ENCODE data around the gene SLC22A23. TPM values are rescaled to one million over a fixed set of nuclear protein-coding genes. Genes with fewer than 3 reads are reported as not detected.

The SLC22A23 gene
- polyA plus RNA-seq, 1 donor (not counting 4 experiments of a cell fraction or from before 2014, with no cell fraction given) = 4.3 TPM

- FAIRE-seq (peak; percentile 95), DNase-seq (ENCODE audit: low read depth, low spot score) (no peak)
- H3K9me3 ChIP-seq (ENCODE audit: control insufficient read depth, low read depth, low read length) = no peaks in the 10 kb centered on the region
- H3K79me2 ChIP-seq (ENCODE audit: control insufficient read depth, insufficient read depth, low read length) = peaks cover 4% of the 10 kb centered on the region
- peak overlapping the region; percentile 96 for H3K4me2 ChIP-seq (ENCODE audit: control insufficient read depth, extremely low read depth, insufficient read depth, low read depth, low read length)
- peak overlapping the region; percentile 61 for H3K9ac ChIP-seq (ENCODE audit: control insufficient read depth, extremely low read depth, insufficient read depth, low read length)
- H3K9me1 ChIP-seq (ENCODE audit: control insufficient read depth, extremely low read depth, insufficient read depth, low read length) = peaks cover under 1% of the 10 kb centered on the region
- H4K20me1 ChIP-seq (ENCODE audit: control insufficient read depth, extremely low read depth, insufficient read depth, low read length) = no peaks in the 10 kb centered on the region
- H2AFZ ChIP-seq (ENCODE audit: control insufficient read depth, low read length) = peak overlapping the region; percentile 76
- peak overlapping the region in 2 of 3 experiments; percentile 51 to 58 for H3K4me3 ChIP-seq (ENCODE audit: control insufficient read depth in 2 of 3, extremely low read depth in 1 of 3, insufficient read depth in 2 of 3, low read depth in 1 of 3, low read length in 3 of 3)
- H3K36me3 ChIP-seq (ENCODE audit: control insufficient read depth in 2 of 2, extremely low read depth in 1 of 2, insufficient read depth in 2 of 2, low read length in 2 of 2) = no peaks in the 10 kb centered on the region
- dilution Hi-C loops (cut with MboI; ENCODE audit: extremely low pct_ligation_motif_present, low sequenced_read_pairs) = no loop called here
- H3K4me1 ChIP-seq (ENCODE audit: control insufficient read depth, extremely low read depth, insufficient read depth, low read length) = peaks cover 38% of the 10 kb centered on the region
- peak overlapping the region; percentile 93 for H3K27ac ChIP-seq (ENCODE audit: control insufficient read depth, insufficient read depth, low read length)
- no peaks in the 10 kb centered on the region for H3K27me3 ChIP-seq (ENCODE audit: control insufficient read depth, extremely low read depth, insufficient read depth, low read length)
- TF ChIP-seq CTCF (optimal IDR thresholded peaks at IDR 0.05 in 1 of 3, IDR thresholded peaks at IDR 0.05 in 1 of 3, conservative IDR thresholded peaks at IDR 0.05 in 1 of 3; ENCODE audit: extremely low read depth in 1 of 3, insufficient read depth in 2 of 3, low read length in 3 of 3) (no peak), EZH2 (IDR thresholded peaks at IDR 0.05; ENCODE audit: low read length) (no peak)
Observed at GRCh38 chr6:3432416-3432815, 24.4 kb downstream of the SLC22A23 start.

GRCh38 chr6:3431994-3432393 lies 24.9 kb downstream of the SLC22A23 start:
- Histone ChIP-seq H3K9me3 (ENCODE audit: control insufficient read depth, low read depth, low read length) (no peaks in the 10 kb centered on the region), H3K9me1 (ENCODE audit: control insufficient read depth, extremely low read depth, insufficient read depth, low read length) (peaks cover 2% of the 10 kb centered on the region), H3K27me3 (ENCODE audit: control insufficient read depth, extremely low read depth, insufficient read depth, low read length) (no peaks in the 10 kb centered on the region), H4K20me1 (ENCODE audit: control insufficient read depth, extremely low read depth, insufficient read depth, low read length) (no peaks in the 10 kb centered on the region), H3K9ac (ENCODE audit: control insufficient read depth, extremely low read depth, insufficient read depth, low read length) (peak overlapping the region; percentile 61), H3K36me3 (ENCODE audit: control insufficient read depth in 2 of 2, extremely low read depth in 1 of 2, insufficient read depth in 2 of 2, low read length in 2 of 2) (no peaks in the 10 kb centered on the region), H3K4me3 (ENCODE audit: control insufficient read depth in 2 of 3, extremely low read depth in 1 of 3, insufficient read depth in 2 of 3, low read depth in 1 of 3, low read length in 3 of 3) (peak overlapping the region in 2 of 3 experiments; percentile 50 to 58), H3K27ac (ENCODE audit: control insufficient read depth, insufficient read depth, low read length) (peak overlapping the region; percentile 93), H2AFZ (ENCODE audit: control insufficient read depth, low read length) (no peak overlapping the region), H3K79me2 (ENCODE audit: control insufficient read depth, insufficient read depth, low read length) (peaks cover 4% of the 10 kb centered on the region), H3K4me1 (ENCODE audit: control insufficient read depth, extremely low read depth, insufficient read depth, low read length) (peaks cover 42% of the 10 kb centered on the region), H3K4me2 (ENCODE audit: control insufficient read depth, extremely low read depth, insufficient read depth, low read depth, low read length) (peak overlapping the region; percentile 96)
- TF ChIP-seq EZH2 (IDR thresholded peaks at IDR 0.05; ENCODE audit: low read length) = no peak
- TF ChIP-seq CTCF (optimal IDR thresholded peaks at IDR 0.05 in 1 of 3, IDR thresholded peaks at IDR 0.05 in 1 of 3, conservative IDR thresholded peaks at IDR 0.05 in 1 of 3; ENCODE audit: extremely low read depth in 1 of 3, insufficient read depth in 2 of 3, low read length in 3 of 3) = no peak
- DNase-seq (ENCODE audit: low read depth, low spot score) (no peak), FAIRE-seq (no peak)
- dilution Hi-C loops (cut with MboI; ENCODE audit: extremely low pct_ligation_motif_present, low sequenced_read_pairs) = no loop called here

All from keratinocyte (primary cell).